Hepatocyte (in vitro differentiated cells): Measurements from ENCODE around the gene CUX1. TPM values are rescaled to one million over a fixed set of nuclear protein-coding genes. Genes with fewer than 3 reads are reported as not detected.

ENCODE experiments used
- DNase-seq: peaks from one replicate; pipeline ENCODE4 v3.0.0-alpha.2; 2016; ENCODE audit warnings: low spot score
- H2AFZ ChIP-seq: fragments of 200-600 bp; sonication (generic); 2 replicates; pipeline ENCODE4 v1.6.0; 2016; ENCODE audit warnings: antibody characterized with exemption, mild to moderate bottlenecking
- H3K27ac ChIP-seq: fragments of 200-600 bp; sonication (generic); 2 replicates; pipeline ENCODE4 v1.5.1; 2016; ENCODE audit warnings: mild to moderate bottlenecking
- H3K27me3 ChIP-seq: fragments of 200-600 bp; sonication (generic); 2 replicates; pipeline ENCODE4 v1.6.1; 2016
- H3K36me3 ChIP-seq: fragments of 200-600 bp; sonication (generic); replicated peaks from 2 replicates; pipeline ENCODE4 v1.5.1; 2016; ENCODE audit warnings: low read depth; ENCODE audit not compliant: insufficient read depth
- H3K4me1 ChIP-seq: fragments of 200-600 bp; sonication (generic); 2 replicates; pipeline ENCODE4 v1.5.1; 2016; ENCODE audit warnings: mild to moderate bottlenecking, moderate library complexity; ENCODE audit not compliant: insufficient read depth
- H3K4me2 ChIP-seq: fragments of 200-600 bp; sonication (generic); 2 replicates; pipeline ENCODE4 v1.6.0; 2016
- H3K4me3 ChIP-seq: fragments of 200-600 bp; sonication (generic); 2 replicates; pipeline ENCODE4 v1.5.1; 2016; ENCODE audit warnings: mild to moderate bottlenecking
- H3K79me2 ChIP-seq: fragments of 200-600 bp; sonication (generic); 2 replicates; pipeline ENCODE4 v1.6.0; 2017; ENCODE audit warnings: mild to moderate bottlenecking
- H3K9me2 ChIP-seq: fragments of 200-600 bp; sonication (generic); replicated peaks from 2 replicates; pipeline ENCODE4 v1.6.0; 2017; ENCODE audit warnings: mild to moderate bottlenecking; ENCODE audit not compliant: insufficient read depth
- H3K9me3 ChIP-seq: fragments of 200-600 bp; sonication (generic); 2 replicates; pipeline ENCODE4 v1.5.1; 2016; ENCODE audit warnings: low read depth, mild to moderate bottlenecking
- H4K20me1 ChIP-seq: fragments of 200-600 bp; sonication (generic); 2 replicates; pipeline ENCODE4 v1.6.0; 2016; ENCODE audit warnings: mild to moderate bottlenecking; ENCODE audit not compliant: insufficient read depth, poor library complexity, severe bottlenecking
- EZH2 ChIP-seq: fragments of 200-600 bp; sonication (generic); IDR thresholded peaks from 2 replicates; pipeline ENCODE4 v1.6.1; 2016; ENCODE audit warnings: antibody characterized with exemption, mild to moderate bottlenecking, borderline replicate concordance
- EZH2phosphoT487 ChIP-seq: fragments of 200-600 bp; sonication (generic); IDR thresholded peaks from one replicate; pipeline ENCODE4 v1.6.1; 2018; ENCODE audit warnings: antibody characterized with exemption, mild to moderate bottlenecking, low read depth, moderate library complexity; ENCODE audit not compliant: unreplicated experiment, severe bottlenecking
- WGBS: methylation state at CpG from one replicate; pipeline ENCODE4 v1.1.6; 2016; ENCODE audit warnings: low lambda C conversion rate; ENCODE audit errors: missing lambda C conversion rate; 5-methylcytosine and 5-hydroxymethylcytosine counted together
- polyA plus RNA-seq: library from polyadenylated mRNA; unstranded; fragments of >200 nt; fragmentation: Nextera tagmentation; extraction: Ambion mirVana; gene quantifications from 2 replicates; pipeline ENCODE4 v1.2.1, GENCODE V29; 2016
- total RNA-seq: library from RNA; depleted of rRNA; stranded (reverse); fragments of >200 nt; gene quantifications from 2 replicates; pipeline ENCODE4 v1.2.3, GENCODE V29; 2014
- TF ChIP-seq, protein P1 (sequence below): fragments of 200-600 bp; sonication (generic); IDR thresholded peaks from 2 replicates; pipeline ENCODE4 v1.5.1; 2016; ENCODE audit warnings: antibody characterized with exemption, mild to moderate bottlenecking; ENCODE audit not compliant: poor library complexity

Gene CUX1
- total and polyA plus RNA-seq, 2 experiments from 2014 or later = 60.1 to 76.8 TPM

DNA sequence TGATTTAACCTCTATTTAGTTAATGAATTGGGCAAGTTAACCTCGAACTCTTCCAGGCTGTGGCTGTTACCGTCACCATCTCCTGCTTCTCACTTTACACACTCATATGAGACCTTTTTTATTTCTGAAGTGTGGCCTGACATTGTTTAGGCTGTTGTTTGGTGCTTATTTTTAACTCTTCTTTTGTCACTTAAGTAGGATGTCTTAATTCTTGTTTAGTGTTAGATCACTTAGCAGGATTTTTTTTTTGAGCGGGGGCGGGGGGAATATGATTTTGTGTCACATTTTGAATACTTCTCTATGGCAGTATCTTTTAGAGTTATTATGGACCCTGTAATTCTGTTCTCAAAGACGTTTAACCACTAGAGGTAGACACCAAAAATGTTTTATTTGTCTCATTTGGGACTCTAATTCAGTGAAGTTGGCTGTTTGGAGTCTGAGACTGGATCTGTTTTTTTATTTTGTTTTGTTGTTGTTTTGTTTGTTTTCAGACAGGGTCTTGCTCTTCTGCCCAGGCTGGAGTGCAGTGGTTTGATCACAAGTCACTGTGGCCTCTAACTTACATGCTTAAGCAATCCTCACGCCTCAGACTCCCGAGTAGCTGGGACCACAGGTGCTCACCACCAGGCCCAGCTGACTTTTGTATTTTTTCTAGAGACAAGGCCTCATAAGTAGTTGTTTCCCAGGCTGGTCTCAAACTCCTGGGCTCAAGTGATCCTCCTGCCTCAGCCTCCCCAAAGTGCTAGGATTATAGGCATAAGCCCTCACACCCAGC is 73.5 kb downstream of the CUX1 start:
- H2AFZ ChIP-seq = no peak overlapping the region
- H3K9me2 ChIP-seq = no peaks in the 10 kb centered on the region
- no peak overlapping the region for H3K4me3 ChIP-seq
- H4K20me1 ChIP-seq = peaks cover 56% of the 10 kb centered on the region
- no peaks in the 10 kb centered on the region for H3K27me3 ChIP-seq
- no peak overlapping the region for H3K4me2 ChIP-seq
- TF ChIP-seq EZH2phosphoT487 (no peak), EZH2 (no peak)
- TF ChIP-seq, protein P1, sequence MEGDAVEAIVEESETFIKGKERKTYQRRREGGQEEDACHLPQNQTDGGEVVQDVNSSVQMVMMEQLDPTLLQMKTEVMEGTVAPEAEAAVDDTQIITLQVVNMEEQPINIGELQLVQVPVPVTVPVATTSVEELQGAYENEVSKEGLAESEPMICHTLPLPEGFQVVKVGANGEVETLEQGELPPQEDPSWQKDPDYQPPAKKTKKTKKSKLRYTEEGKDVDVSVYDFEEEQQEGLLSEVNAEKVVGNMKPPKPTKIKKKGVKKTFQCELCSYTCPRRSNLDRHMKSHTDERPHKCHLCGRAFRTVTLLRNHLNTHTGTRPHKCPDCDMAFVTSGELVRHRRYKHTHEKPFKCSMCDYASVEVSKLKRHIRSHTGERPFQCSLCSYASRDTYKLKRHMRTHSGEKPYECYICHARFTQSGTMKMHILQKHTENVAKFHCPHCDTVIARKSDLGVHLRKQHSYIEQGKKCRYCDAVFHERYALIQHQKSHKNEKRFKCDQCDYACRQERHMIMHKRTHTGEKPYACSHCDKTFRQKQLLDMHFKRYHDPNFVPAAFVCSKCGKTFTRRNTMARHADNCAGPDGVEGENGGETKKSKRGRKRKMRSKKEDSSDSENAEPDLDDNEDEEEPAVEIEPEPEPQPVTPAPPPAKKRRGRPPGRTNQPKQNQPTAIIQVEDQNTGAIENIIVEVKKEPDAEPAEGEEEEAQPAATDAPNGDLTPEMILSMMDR = no peak
- H3K27ac ChIP-seq = no peak overlapping the region
- peaks cover 19% of the 10 kb centered on the region for H3K4me1 ChIP-seq
- WGBS = 93% methylated on average over 7 of the region's 7 CpGs
- H3K9me3 ChIP-seq = no peaks in the 10 kb centered on the region
- no peaks in the 10 kb centered on the region for H3K36me3 ChIP-seq
- H3K79me2 ChIP-seq = peaks cover 99% of the 10 kb centered on the region
- DNase-seq = no peak

DNA sequence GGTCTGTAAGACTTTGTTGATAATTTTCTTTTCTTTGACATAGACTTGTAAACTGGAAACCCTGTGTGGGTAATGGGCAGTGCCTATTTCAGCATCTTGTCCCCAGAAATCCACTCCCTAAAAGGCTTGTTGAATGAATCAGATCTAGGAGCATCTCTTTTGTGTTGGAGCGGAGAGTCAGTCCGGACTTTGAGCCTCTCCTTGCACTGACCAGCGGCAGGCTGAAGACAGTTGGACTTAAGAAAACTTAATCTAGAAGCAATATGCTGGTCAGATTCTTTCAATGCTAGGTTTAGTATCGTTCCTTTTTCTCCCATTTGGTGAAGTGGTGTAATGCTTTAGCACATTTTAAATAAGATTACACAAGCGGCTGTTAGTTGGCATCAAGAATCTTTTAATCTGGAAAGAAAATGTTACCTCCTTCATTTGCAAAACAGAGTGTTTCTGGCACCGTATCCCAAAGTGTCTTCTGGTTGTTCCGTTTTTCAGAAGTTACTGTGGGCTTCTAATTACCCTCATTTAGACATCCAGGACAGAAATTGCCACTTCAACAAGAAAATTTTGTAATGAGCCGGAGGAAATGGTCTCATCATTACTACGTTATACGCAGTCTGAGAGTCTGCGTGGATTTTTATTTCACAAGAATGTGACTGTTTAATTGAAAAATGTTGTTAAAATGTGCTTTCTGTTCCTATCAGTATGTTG is 74.7 kb downstream of the CUX1 start:
- Histone ChIP-seq H3K4me1 (peaks cover 19% of the 10 kb centered on the region), H3K27me3 (no peaks in the 10 kb centered on the region), H3K27ac (peak overlapping the region; percentile 35), H3K9me2 (no peaks in the 10 kb centered on the region), H2AFZ (no peak overlapping the region), H4K20me1 (peaks cover 63% of the 10 kb centered on the region), H3K36me3 (no peaks in the 10 kb centered on the region), H3K4me3 (no peak overlapping the region), H3K4me2 (peak overlapping the region; percentile 12), H3K79me2 (peaks cover 99% of the 10 kb centered on the region), H3K9me3 (no peaks in the 10 kb centered on the region)
- no peak for DNase-seq
- TF ChIP-seq EZH2phosphoT487 (no peak), EZH2 (no peak)
- TF ChIP-seq, protein P1 = no peak
- 72% methylated on average over 11 of the region's 11 CpGs for WGBS

DNA sequence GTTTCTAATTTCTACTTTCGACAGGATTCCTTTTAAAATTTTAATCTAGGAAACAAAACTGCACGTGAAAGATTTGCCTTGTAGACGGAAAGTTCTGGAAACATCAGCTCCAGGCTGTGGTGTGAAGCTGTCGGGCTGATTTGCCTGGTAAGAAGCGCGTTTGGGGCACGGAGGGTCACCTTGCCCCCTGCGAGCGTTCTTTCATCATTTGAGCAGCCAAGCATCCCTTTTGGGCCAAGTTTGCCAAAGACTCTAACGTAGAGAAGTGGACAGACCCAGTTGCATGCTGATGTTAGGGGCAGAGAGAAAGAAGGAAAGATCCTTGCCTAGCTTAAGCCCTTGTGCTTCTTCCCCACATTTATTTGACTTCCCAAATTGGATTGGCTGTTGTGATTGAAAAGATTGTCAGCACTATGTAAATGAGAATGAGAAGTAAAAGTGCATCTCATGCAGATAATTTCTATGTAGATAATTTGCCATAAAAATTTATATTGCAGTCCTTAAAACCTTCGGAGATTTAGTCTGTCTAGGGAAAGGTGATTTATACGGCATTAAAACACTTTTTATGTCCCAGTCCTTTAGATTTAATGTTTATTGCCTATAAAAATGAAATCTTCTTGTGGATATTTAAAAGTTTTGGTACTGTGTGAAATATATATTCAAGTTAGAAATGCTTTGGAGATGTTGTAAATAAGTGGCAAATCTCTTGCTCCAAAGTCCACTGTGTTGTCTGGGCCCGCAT is 76.1 kb downstream of the CUX1 start:
- H3K9me3 ChIP-seq = no peaks in the 10 kb centered on the region
- H4K20me1 ChIP-seq = peaks cover 73% of the 10 kb centered on the region
- no peaks in the 10 kb centered on the region for H3K27me3 ChIP-seq
- TF ChIP-seq EZH2phosphoT487 (no peak), EZH2 (no peak)
- TF ChIP-seq, protein P1 = no peak
- H3K4me3 ChIP-seq = no peak overlapping the region
- H2AFZ ChIP-seq = no peak overlapping the region
- H3K4me1 ChIP-seq = peaks cover 19% of the 10 kb centered on the region
- no peaks in the 10 kb centered on the region for H3K36me3 ChIP-seq
- H3K9me2 ChIP-seq = no peaks in the 10 kb centered on the region
- peaks cover 97% of the 10 kb centered on the region for H3K79me2 ChIP-seq
- no peak overlapping the region for H3K4me2 ChIP-seq
- H3K27ac ChIP-seq = peak overlapping the region; percentile 16
- WGBS = 88% methylated on average over 13 of the region's 13 CpGs
- no peak for DNase-seq
